Keratinocyte (primary cell): ENCODE results near the gene CENPP. TPM values are rescaled to one million over a fixed set of nuclear protein-coding genes. Genes with fewer than 3 reads are reported as not detected.

Experiments
- DNase-seq: peaks from one replicate; pipeline ENCODE4 v3.0.0-alpha.2; 2011; ENCODE audit warnings: low read depth, missing footprints, low spot score
- FAIRE-seq: peaks from 2 replicates; lab custom pipeline; 2011; peaks lifted over from hg19 to GRCh38; lab: Jason Lieb, UNC
- H2AFZ ChIP-seq: 2 replicates; pipeline ENCODE4 v1.6.0; 2012; ENCODE audit warnings: low read length, control low read depth, inconsistent platforms; ENCODE audit not compliant: control insufficient read depth
- H3K27ac ChIP-seq: 2 replicates; pipeline ENCODE4 v1.5.1; 2011; ENCODE audit warnings: low read length; ENCODE audit not compliant: control insufficient read depth, insufficient read depth
- H3K27me3 ChIP-seq: 3 replicates; pipeline ENCODE4 v1.6.0; 2011; ENCODE audit warnings: low read length; ENCODE audit not compliant: control insufficient read depth, insufficient read depth; ENCODE audit errors: extremely low read depth
- H3K36me3 ChIP-seq, 2 experiments: 2 replicates in 1 of 2; 3 replicates in 1 of 2; pipeline ENCODE4 v1.5.1; 2011; ENCODE audit warnings: low read length in 2 of 2, mild to moderate bottlenecking in 1 of 2; ENCODE audit not compliant: control insufficient read depth in 2 of 2, insufficient read depth in 2 of 2; ENCODE audit errors: extremely low read depth in 1 of 2
- H3K4me1 ChIP-seq: 3 replicates; pipeline ENCODE4 v1.5.1; 2011; ENCODE audit warnings: low read length; ENCODE audit not compliant: control insufficient read depth, insufficient read depth; ENCODE audit errors: extremely low read depth
- H3K4me2 ChIP-seq: 3 replicates; pipeline ENCODE4 v1.6.0; 2011; ENCODE audit warnings: low read depth, low read length; ENCODE audit not compliant: control insufficient read depth, insufficient read depth; ENCODE audit errors: extremely low read depth
- H3K4me3 ChIP-seq, 3 experiments: fragments of 200-600 bp in 1 of 3; sonication (generic) in 1 of 3; 2 replicates in 2 of 3; 3 replicates in 1 of 3; pipeline ENCODE4 v1.5.1; 2011 to 2016; ENCODE audit warnings: low read length in 3 of 3, mild to moderate bottlenecking in 3 of 3, control low read depth in 2 of 3, inconsistent platforms in 1 of 3, low read depth in 1 of 3, mixed read lengths in 1 of 3, mixed run types in 1 of 3, moderate library complexity in 1 of 3; ENCODE audit not compliant: control insufficient read depth in 2 of 3, insufficient read depth in 2 of 3; ENCODE audit errors: extremely low read depth in 1 of 3
- H3K79me2 ChIP-seq: 2 replicates; pipeline ENCODE4 v1.6.0; 2012; ENCODE audit warnings: low read length; ENCODE audit not compliant: control insufficient read depth, insufficient read depth
- H3K9ac ChIP-seq: 3 replicates; pipeline ENCODE4 v1.6.0; 2011; ENCODE audit warnings: low read length; ENCODE audit not compliant: control insufficient read depth, insufficient read depth; ENCODE audit errors: extremely low read depth
- H3K9me1 ChIP-seq: 3 replicates; pipeline ENCODE4 v1.6.0; 2011; ENCODE audit warnings: low read length; ENCODE audit not compliant: control insufficient read depth, insufficient read depth; ENCODE audit errors: extremely low read depth
- H3K9me3 ChIP-seq: 2 replicates; pipeline ENCODE4 v1.5.1; 2012; ENCODE audit warnings: low read depth, low read length; ENCODE audit not compliant: control insufficient read depth
- H4K20me1 ChIP-seq: 3 replicates; pipeline ENCODE4 v1.6.0; 2011; ENCODE audit warnings: low read length; ENCODE audit not compliant: control insufficient read depth, insufficient read depth; ENCODE audit errors: extremely low read depth
- CTCF ChIP-seq, 3 experiments: IDR thresholded peaks in 1 of 3; conservative IDR thresholded peaks in 1 of 3; optimal IDR thresholded peaks in 1 of 3; 2 replicates in 2 of 3; 3 replicates in 1 of 3; pipeline versions ENCODE3 to v1.5.1; 2011; ENCODE audit warnings: low read length in 3 of 3, mild to moderate bottlenecking in 3 of 3, moderate library complexity in 2 of 3, control low read depth in 1 of 3, inconsistent platforms in 1 of 3; ENCODE audit not compliant: insufficient read depth in 2 of 3; ENCODE audit errors: extremely low read depth in 1 of 3
- EZH2 ChIP-seq: IDR thresholded peaks from one replicate; pipeline ENCODE4 v1.6.1; 2012; ENCODE audit warnings: inconsistent platforms, mild to moderate bottlenecking, low read length, moderate library complexity
- dilution Hi-C: fragments of 300-500 bp; cut with MboI; formaldehyde crosslinking; loops from one replicate; pipeline ENCODE4 v1.7.0; 2020; ENCODE audit warnings: low sequenced_read_pairs; ENCODE audit not compliant: extremely low pct_ligation_motif_present
- polyA plus RNA-seq, 5 experiments: library from polyadenylated mRNA; depleted of rRNA in 3 of 5; stranded (reverse) in 3 of 5; stranded (forward) in 1 of 5; unstranded in 1 of 5; fragments of >200 nt; gene quantifications; 1 replicate in 1 of 5; 2 replicates in 3 of 5; 3 replicates in 1 of 5; pipeline versions ENCODE4 v1.2.1 to v1.2.3, GENCODE V29; 2011 to 2012; ENCODE audit warnings: missing spikeins in 2 of 5, low read depth in 1 of 5, low replicate concordance in 1 of 5
- small RNA-seq, 3 experiments: library from RNA; depleted of rRNA; stranded (forward); fragments of <200 nt; gene quantifications; one replicate each; pipeline ENCODE3, GENCODE V24; 2012; ENCODE audit warnings: low read depth in 3 of 3, low replicate concordance in 1 of 3; ENCODE audit not compliant: insufficient read length in 3 of 3

The CENPP gene
- polyA plus RNA-seq, 1 donor (not counting 4 experiments of a cell fraction or from before 2014, with no cell fraction given), result 6.7 TPM

DNA sequence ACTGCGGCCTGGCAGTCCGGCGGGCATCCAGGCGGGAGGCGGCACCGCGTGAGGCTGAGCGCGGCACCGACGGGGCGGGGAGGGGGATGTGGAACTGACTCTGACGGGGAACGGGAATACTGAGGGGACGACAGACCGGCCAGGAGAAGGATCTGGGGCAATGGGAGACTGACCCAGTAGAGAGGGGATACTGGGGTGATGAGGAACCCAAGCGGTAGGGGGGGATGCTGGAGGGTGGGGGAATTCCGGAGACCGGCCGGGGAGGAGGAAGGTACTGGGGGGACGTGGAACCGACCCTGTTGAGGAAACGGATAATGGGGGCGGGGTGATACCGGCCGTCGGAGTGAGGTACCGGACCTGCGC, 343.8 kb downstream of the CENPP start:
- Histone ChIP-seq H3K79me2 (peaks cover 55% of the 10 kb centered on the region), H3K4me2 (peak overlapping the region; percentile 79), H3K27ac (peak overlapping the region; percentile 99), H3K9me3 (no peaks in the 10 kb centered on the region), H3K9me1 (no peaks in the 10 kb centered on the region), H2AFZ (peak overlapping the region; percentile 10), H3K36me3 (peaks cover 12 to 20% of the 10 kb centered on the region in 2 experiments), H3K27me3 (no peaks in the 10 kb centered on the region), H3K4me1 (peaks cover 20% of the 10 kb centered on the region), H3K9ac (peak overlapping the region; percentile 99), H4K20me1 (no peaks in the 10 kb centered on the region), H3K4me3 (peak overlapping the region; percentile 81 to 99 (median 83))
- no peak for DNase-seq
- no peak for FAIRE-seq
- dilution Hi-C loops, result no loop called here
- TF ChIP-seq EZH2 (no peak), CTCF (optimal IDR thresholded peaks at IDR 0.05 in 1 of 3, IDR thresholded peaks at IDR 0.05 in 1 of 3, conservative IDR thresholded peaks at IDR 0.05 in 1 of 3; ENCODE audit: extremely low read depth in 1 of 3, insufficient read depth in 2 of 3, low read length in 3 of 3) (no peak)

Small RNA genes lying within 50 kb of the gene (small RNA-seq; reads per million reads assigned to genes)
- gene AL157827.1 (0 reads per million in 3 experiments), gene MIR3651 (0 reads per million in 3 experiments), gene MIR4670 (0 reads per million in 3 experiments), gene SNORA84 (0 to 1.5 (median 1.0) reads per million in 3 experiments)

Other genes starting within 250 kb of the CENPP start
- gene SPTLC1, start 210.5 kb upstream of the CENPP start, polyA plus RNA-seq, result 93.4 to 123 TPM (median 93.6 TPM) in 3 replicates
- gene IARS1, start 32.3 kb upstream of the CENPP start, polyA plus RNA-seq, result 60.1 to 88.4 TPM (median 82.4 TPM) in 3 replicates
- 18.8 to 28.9 TPM (median 20.2 TPM) in 3 replicates for gene NOL8, start 603 bp upstream of the CENPP start, polyA plus RNA-seq
- not detected in 3 replicates for gene OGN, start 78.6 kb downstream of the CENPP start, polyA plus RNA-seq
- gene OMD, start 98.5 kb downstream of the CENPP start, polyA plus RNA-seq, result not detected in 3 replicates
- gene ASPN, start 156.6 kb downstream of the CENPP start, polyA plus RNA-seq, result 0.36 to 1.1 TPM (median 0.63 TPM) in 3 replicates
- 0.36 to 0.99 TPM (median 0.75 TPM) in 3 replicates for gene ECM2, start 210.0 kb downstream of the CENPP start, polyA plus RNA-seq